ENCODE results near the gene SPATA3.

Gene SPATA3

GRCh38 chr2:230987137-230988020 is 8.5 kb upstream of the SPATA3 start:
- DNase-seq (ENCODE audit: low spot score): peak; percentile 94
- peak; percentile 95 for TF ChIP-seq CTCF (IDR thresholded peaks at IDR 0.05; ENCODE audit: extremely low read depth, missing control alignments)

- DNase-seq (ENCODE audit: low spot score): no peak
- TF ChIP-seq CTCF (IDR thresholded peaks at IDR 0.05; ENCODE audit: extremely low read depth, missing control alignments): no peak
Measured at GRCh38 chr2:230989731-230990130, 6.2 kb upstream of the SPATA3 start.

GRCh38 chr2:230990131-230990898 is 5.6 kb upstream of the SPATA3 start:
- no peak for TF ChIP-seq CTCF (IDR thresholded peaks at IDR 0.05; ENCODE audit: extremely low read depth, missing control alignments)
- DNase-seq (ENCODE audit: low spot score): no peak

GRCh38 chr2:230990899-230991150 is 5.1 kb upstream of the SPATA3 start:
- TF ChIP-seq CTCF (IDR thresholded peaks at IDR 0.05; ENCODE audit: extremely low read depth, missing control alignments): no peak

GRCh38 chr2:230991598-230991997 is 4.3 kb upstream of the SPATA3 start:
- TF ChIP-seq CTCF (IDR thresholded peaks at IDR 0.05; ENCODE audit: extremely low read depth, missing control alignments): no peak
- no peak for DNase-seq (ENCODE audit: low spot score)

More at GRCh38 chr2:230990899-230991150, 5.1 kb upstream of the SPATA3 start:
- DNase-seq (ENCODE audit: low spot score): no peak

GRCh38 chr2:230996661-230997060 is 740 bp downstream of the SPATA3 start:
- no peak for TF ChIP-seq CTCF (IDR thresholded peaks at IDR 0.05; ENCODE audit: extremely low read depth, missing control alignments)
- no peak for DNase-seq (ENCODE audit: low spot score)

- no peak for TF ChIP-seq CTCF (IDR thresholded peaks at IDR 0.05; ENCODE audit: extremely low read depth, missing control alignments)
- no peak for DNase-seq (ENCODE audit: low spot score)
Measured at GRCh38 chr2:230998882-230999281, 3.0 kb downstream of the SPATA3 start.

Measured in GM20000 (cell line).